ENCODE measurements around the gene LMCD1.

LMCD1 gene

GRCh38 chr3:8484409-8485140 is 17.0 kb upstream of the LMCD1 start:
- no peak for DNase-seq

- no peak for DNase-seq
Observed at GRCh38 chr3:8485141-8485870, 16.3 kb upstream of the LMCD1 start.

- DNase-seq, result no peak
Observed at GRCh38 chr3:8485943-8486342, 15.7 kb upstream of the LMCD1 start.

GRCh38 chr3:8486434-8486833 is 15.2 kb upstream of the LMCD1 start:
- no peak for DNase-seq

GRCh38 chr3:8486936-8487335 is 14.7 kb upstream of the LMCD1 start:
- no peak for DNase-seq

- no peak for DNase-seq
Observed at GRCh38 chr3:8488411-8488810, 13.2 kb upstream of the LMCD1 start.

- DNase-seq, result no peak
Observed at GRCh38 chr3:8488877-8489276, 12.7 kb upstream of the LMCD1 start.

GRCh38 chr3:8489278-8489792 is 12.3 kb upstream of the LMCD1 start:
- DNase-seq, result no peak

GRCh38 chr3:8490079-8490552 is 11.5 kb upstream of the LMCD1 start:
- DNase-seq, result no peak

GRCh38 chr3:8491271-8492144 is 10.1 kb upstream of the LMCD1 start:
- DNase-seq, result no peak

- peak in 1 of 5 experiments; percentile 27 for DNase-seq
Observed at GRCh38 chr3:8492744-8493511, 8.7 kb upstream of the LMCD1 start.

GRCh38 chr3:8493744-8494143 is 7.9 kb upstream of the LMCD1 start:
- no peak for DNase-seq

- DNase-seq, result no peak
Observed at GRCh38 chr3:8494327-8494726, 7.3 kb upstream of the LMCD1 start.

GRCh38 chr3:8497582-8497981 is 4.0 kb upstream of the LMCD1 start:
- no peak for DNase-seq

GRCh38 chr3:8499181-8499611 is 2.4 kb upstream of the LMCD1 start:
- no peak for DNase-seq

GRCh38 chr3:8500319-8500988 is 1.2 kb upstream of the LMCD1 start:
- DNase-seq, result no peak

GRCh38 chr3:8500989-8501370 is 643 bp upstream of the LMCD1 start:
- DNase-seq, result no peak

GRCh38 chr3:8503461-8503860 is 1.8 kb downstream of the LMCD1 start:
- DNase-seq, result no peak

- peak in 2 of 5 experiments; percentile 19 to 65 for DNase-seq
Observed at GRCh38 chr3:8503871-8504610, 2.4 kb downstream of the LMCD1 start.

- DNase-seq, result no peak
Observed at GRCh38 chr3:8504611-8504973, 3.0 kb downstream of the LMCD1 start.

- no peak for DNase-seq
Observed at GRCh38 chr3:8505621-8506020, 4.0 kb downstream of the LMCD1 start.

Data from T-helper 2 cell (primary cell).